Fibroblast of villous mesenchyme (primary cell): ENCODE data around the gene RHOH. TPM values are rescaled to one million over a fixed set of nuclear protein-coding genes. Genes with fewer than 3 reads are reported as not detected.

Experiments
- DNase-seq: peaks from one replicate; pipeline ENCODE4 v3.0.0-alpha.2; 2010; ENCODE audit warnings: low read depth
- H3K4me3 ChIP-seq: 2 replicates; pipeline ENCODE4 v1.5.1; 2011; ENCODE audit warnings: low read depth, mild to moderate bottlenecking, low read length
- total RNA-seq: library from RNA; depleted of rRNA; stranded (reverse); fragments of >200 nt; gene quantifications from 2 replicates; pipeline ENCODE4 v1.2.3, GENCODE V29; 2012
- TF ChIP-seq, protein P1 (sequence below): IDR thresholded peaks from 2 replicates; pipeline ENCODE4 v1.5.1; 2012; ENCODE audit warnings: low read depth, mild to moderate bottlenecking, low read length; ENCODE audit not compliant: insufficient read depth

The RHOH gene
- total RNA-seq, 1 donor: not detected

DNA sequence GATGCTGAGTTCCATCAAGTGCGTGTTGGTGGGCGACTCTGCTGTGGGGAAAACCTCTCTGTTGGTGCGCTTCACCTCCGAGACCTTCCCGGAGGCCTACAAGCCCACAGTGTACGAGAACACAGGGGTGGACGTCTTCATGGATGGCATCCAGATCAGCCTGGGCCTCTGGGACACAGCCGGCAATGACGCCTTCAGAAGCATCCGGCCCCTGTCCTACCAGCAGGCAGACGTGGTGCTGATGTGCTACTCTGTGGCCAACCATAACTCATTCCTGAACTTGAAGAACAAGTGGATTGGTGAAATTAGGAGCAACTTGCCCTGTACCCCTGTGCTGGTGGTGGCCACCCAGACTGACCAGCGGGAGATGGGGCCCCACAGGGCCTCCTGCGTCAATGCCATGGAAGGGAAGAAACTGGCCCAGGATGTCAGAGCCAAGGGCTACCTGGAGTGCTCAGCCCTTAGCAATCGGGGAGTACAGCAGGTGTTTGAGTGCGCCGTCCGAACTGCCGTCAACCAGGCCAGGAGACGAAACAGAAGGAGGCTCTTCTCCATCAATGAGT lies 46.6 kb downstream of the RHOH start:
- no peak for DNase-seq
- TF ChIP-seq, protein P1, sequence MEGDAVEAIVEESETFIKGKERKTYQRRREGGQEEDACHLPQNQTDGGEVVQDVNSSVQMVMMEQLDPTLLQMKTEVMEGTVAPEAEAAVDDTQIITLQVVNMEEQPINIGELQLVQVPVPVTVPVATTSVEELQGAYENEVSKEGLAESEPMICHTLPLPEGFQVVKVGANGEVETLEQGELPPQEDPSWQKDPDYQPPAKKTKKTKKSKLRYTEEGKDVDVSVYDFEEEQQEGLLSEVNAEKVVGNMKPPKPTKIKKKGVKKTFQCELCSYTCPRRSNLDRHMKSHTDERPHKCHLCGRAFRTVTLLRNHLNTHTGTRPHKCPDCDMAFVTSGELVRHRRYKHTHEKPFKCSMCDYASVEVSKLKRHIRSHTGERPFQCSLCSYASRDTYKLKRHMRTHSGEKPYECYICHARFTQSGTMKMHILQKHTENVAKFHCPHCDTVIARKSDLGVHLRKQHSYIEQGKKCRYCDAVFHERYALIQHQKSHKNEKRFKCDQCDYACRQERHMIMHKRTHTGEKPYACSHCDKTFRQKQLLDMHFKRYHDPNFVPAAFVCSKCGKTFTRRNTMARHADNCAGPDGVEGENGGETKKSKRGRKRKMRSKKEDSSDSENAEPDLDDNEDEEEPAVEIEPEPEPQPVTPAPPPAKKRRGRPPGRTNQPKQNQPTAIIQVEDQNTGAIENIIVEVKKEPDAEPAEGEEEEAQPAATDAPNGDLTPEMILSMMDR: no peak

DNA sequence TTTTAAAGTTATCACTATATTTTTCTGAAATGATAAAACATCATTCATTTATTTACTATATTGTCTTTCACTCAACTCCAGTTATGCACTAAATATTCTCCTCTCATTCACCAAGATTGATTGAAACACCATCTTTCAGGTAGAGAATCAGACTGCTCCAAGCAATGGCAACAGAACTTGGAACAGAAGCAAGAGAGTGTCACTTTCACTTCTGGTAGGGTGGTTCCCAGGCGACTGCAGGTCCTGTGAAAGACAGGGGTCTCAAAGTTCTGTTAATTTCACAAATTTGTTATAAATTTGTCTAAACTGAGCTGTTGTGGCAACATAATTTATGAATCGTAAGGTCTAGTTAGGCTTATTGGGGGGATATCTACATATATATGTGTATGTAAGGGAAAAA lies 47.8 kb downstream of the RHOH start:
- TF ChIP-seq, protein P1: no peak
- H3K4me3 ChIP-seq: no peak overlapping the region
- no peak for DNase-seq

More for the DNA sequence above, 46.6 kb downstream of the RHOH start:
- H3K4me3 ChIP-seq: no peak overlapping the region

DNA sequence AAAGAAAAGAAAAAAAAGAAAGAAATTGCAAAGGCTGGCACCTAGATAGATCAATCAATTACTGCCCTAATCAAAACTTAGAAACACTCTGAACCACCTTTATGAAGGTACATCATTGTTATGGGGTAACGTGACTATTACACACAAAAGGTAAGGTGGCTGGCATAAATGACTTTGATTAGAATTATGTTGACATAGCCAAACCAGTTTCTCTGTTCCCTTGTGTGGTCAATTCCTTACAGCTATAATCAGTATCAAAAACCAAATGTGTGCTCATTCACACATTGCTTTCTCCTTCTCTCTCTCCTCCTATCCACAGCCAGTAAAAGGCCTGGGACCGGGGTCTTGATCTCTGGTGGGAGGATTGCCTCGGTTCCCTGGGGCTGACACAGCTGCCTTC lies 48.7 kb downstream of the RHOH start:
- DNase-seq: no peak
- TF ChIP-seq, protein P1: no peak
- no peak overlapping the region for H3K4me3 ChIP-seq

DNA sequence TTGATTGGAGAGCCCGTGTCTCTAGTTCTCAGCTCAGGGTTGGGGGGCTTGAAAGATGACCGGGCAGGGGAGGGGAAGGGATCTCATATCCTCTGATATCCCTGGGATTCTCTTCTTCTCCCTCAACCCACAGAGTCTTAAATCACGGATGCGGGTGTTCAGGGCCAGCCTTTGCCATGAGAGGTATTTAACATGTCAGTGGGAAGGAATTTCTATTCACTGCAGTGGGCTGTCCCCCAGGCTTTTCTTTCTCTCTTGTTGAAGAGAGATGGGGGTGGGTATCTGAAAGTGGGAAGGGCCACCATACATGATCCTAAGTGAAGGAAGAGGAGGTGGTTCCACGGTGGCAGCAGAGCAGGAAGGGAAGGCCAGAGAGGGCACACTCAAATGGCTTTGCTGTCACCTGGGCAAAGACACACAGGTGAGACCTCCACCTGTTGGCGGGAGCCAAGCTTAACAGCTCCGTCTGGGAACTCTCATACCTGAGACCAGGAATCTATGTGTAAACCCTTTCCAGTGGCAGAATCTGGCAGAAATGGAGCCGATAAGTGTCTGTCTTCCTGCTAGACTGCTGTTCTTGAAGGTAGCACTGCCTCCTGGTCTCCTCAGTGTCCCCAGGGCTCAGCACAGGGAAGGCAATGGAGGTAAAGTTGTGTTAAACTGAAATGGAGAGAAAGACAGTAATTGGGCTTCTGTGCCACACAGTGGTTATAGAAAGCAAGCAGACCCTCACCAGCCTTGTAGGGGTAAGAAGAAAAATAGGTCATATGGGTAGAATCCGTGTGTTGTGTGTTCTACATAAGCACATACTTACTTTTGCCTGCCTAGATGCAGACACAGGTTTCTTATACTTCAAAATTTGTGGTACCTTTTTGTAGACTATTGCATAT lies 49.4 kb downstream of the RHOH start:
- no peak overlapping the region for H3K4me3 ChIP-seq
- TF ChIP-seq, protein P1: no peak
- no peak for DNase-seq

DNA sequence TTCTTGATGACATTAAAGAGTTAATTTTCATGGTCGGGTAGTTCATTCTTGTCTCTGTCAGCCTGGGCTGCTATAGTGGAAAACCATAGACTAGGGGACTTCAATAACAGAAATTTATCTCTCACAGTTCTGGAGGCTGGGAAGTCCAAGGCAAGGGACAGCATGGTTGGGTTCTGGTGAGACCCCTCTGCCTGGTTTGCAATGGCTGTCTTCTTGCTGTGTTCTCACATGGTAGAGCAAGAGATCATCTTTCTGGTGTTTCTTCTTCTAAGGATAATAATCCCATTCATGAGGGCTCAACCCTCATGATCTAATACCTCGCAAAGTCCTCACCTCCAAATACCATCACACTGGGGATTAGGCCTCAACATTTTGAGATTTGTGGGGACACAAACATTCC lies 50.1 kb downstream of the RHOH start:
- DNase-seq: no peak
- TF ChIP-seq, protein P1: no peak
- H3K4me3 ChIP-seq: no peak overlapping the region

DNA sequence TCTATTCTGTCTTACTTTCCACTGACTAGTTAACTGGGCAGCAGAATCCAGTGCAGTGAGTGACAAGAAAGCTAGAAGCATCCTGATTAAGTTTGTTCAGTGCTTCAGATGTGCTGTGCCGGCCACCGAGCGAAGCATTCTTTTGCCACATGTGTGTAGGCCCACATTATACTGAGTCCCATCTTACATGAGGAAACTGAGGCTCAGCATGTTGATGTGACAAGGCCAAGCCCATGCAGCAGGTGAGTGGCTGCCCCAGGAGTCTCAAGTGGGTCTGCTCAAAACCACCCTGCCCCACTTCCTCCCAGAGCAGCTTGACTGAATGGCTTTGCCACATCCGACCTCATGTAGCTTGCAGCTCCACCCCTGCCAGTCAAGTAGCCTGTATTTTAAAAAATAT lies 50.5 kb downstream of the RHOH start:
- DNase-seq: no peak
- no peak overlapping the region for H3K4me3 ChIP-seq
- TF ChIP-seq, protein P1: no peak
